SK-N-SH (cell line): ENCODE results near the gene BCL6B. TPM values are rescaled to one million over a fixed set of nuclear protein-coding genes. Genes with fewer than 3 reads are reported as not detected.

ENCODE experiments used
- CTCF ChIA-PET: fragments of 300-600, 350-600 bp; formaldehyde crosslinking; extraction: SDS; loops from one replicate; lab custom pipeline; 2021; lab: Yijun Ruan, JAX
- POLR2A ChIA-PET: fragments of 350-600 bp; sonication (Branson Sonifier 250); formaldehyde crosslinking; extraction: SDS; loops from one replicate; lab custom pipeline; 2020; ENCODE audit warnings: antibody characterized with exemption, inconsistent platforms; lab: Yijun Ruan, JAX
- DNase-seq: peaks from one replicate; pipeline ENCODE4 v3.0.0; 2012
- H2AFZ ChIP-seq: fragments of 200-600 bp; sonication (generic); 2 replicates; pipeline ENCODE4 v1.8.1; 2016; ENCODE audit warnings: antibody characterized with exemption, mild to moderate bottlenecking, low read depth
- H3F3A ChIP-seq: fragments of 200-600 bp; sonication (generic); replicated peaks from 2 replicates; pipeline ENCODE3; 2016; ENCODE audit warnings: antibody characterized with exemption, mild to moderate bottlenecking; ENCODE audit not compliant: insufficient read depth
- H3K27ac ChIP-seq, 2 experiments: fragments of 200-500 bp in 1 of 2; fragments of 200-600 bp in 1 of 2; sonication (Bioruptor generic) in 1 of 2; sonication (generic), shearing (Covaris generic) in 1 of 2; 2 replicates each; pipeline versions ENCODE4 v1.5.1 to v1.6.1; 2014 to 2016; ENCODE audit warnings: low read depth in 2 of 2, inconsistent platforms in 1 of 2, low read length in 1 of 2, mild to moderate bottlenecking in 1 of 2, mixed read lengths in 1 of 2
- H3K27me3 ChIP-seq: fragments of 200-600 bp; sonication (generic), shearing (Covaris generic); 2 replicates; pipeline ENCODE4 v1.6.1; 2016; ENCODE audit warnings: mixed run types; ENCODE audit not compliant: insufficient read depth
- H3K36me3 ChIP-seq, 2 experiments: fragments of 200-500 bp in 1 of 2; fragments of 200-600 bp in 1 of 2; sonication (Bioruptor generic) in 1 of 2; sonication (generic) in 1 of 2; replicated peaks in 1 of 2; 2 replicates each; pipeline versions ENCODE3 to v1.5.1; 2014 to 2016; ENCODE audit warnings: low read length in 1 of 2, mild to moderate bottlenecking in 1 of 2; ENCODE audit not compliant: insufficient read depth in 2 of 2, control insufficient read depth in 1 of 2
- H3K4me1 ChIP-seq, 2 experiments: fragments of 200-500 bp in 1 of 2; fragments of 200-600 bp in 1 of 2; sonication (Bioruptor generic) in 1 of 2; sonication (generic), shearing (Covaris generic) in 1 of 2; 2 replicates each; pipeline versions ENCODE4 v1.5.1 to v1.6.1; 2014 to 2016; ENCODE audit warnings: low read depth in 1 of 2, low read length in 1 of 2, mixed run types in 1 of 2; ENCODE audit not compliant: insufficient read depth in 2 of 2, control insufficient read depth in 1 of 2
- H3K4me2 ChIP-seq: fragments of 200-600 bp; sonication (generic), shearing (Covaris generic); 2 replicates; pipeline ENCODE4 v1.6.1; 2017; ENCODE audit warnings: mixed run types
- H3K4me3 ChIP-seq, 2 experiments: fragments of 200-500 bp in 1 of 2; fragments of 200-600 bp in 1 of 2; sonication (Bioruptor generic) in 1 of 2; sonication (generic), shearing (Covaris generic) in 1 of 2; 2 replicates each; pipeline versions ENCODE4 v1.5.1 to v1.8.1; 2014 to 2016; ENCODE audit warnings: low read depth in 2 of 2, inconsistent platforms in 1 of 2, low read length in 1 of 2, mild to moderate bottlenecking in 1 of 2, mixed read lengths in 1 of 2, moderate library complexity in 1 of 2
- H3K79me2 ChIP-seq: fragments of 200-600 bp; sonication (generic); 2 replicates; pipeline ENCODE4 v1.8.1; 2017; ENCODE audit warnings: mild to moderate bottlenecking; ENCODE audit not compliant: insufficient read depth
- H3K9ac ChIP-seq: fragments of 200-600 bp; sonication (generic); 2 replicates; pipeline ENCODE4 v1.6.1; 2017; ENCODE audit warnings: mixed run types
- H3K9me2 ChIP-seq: fragments of 200-600 bp; sonication (generic); 2 replicates; pipeline ENCODE4 v1.6.1; 2017; ENCODE audit warnings: mixed run types
- H3K9me3 ChIP-seq: fragments of 200-600 bp; sonication (generic); 2 replicates; pipeline ENCODE4 v1.6.1; 2017; ENCODE audit warnings: mixed run types, mild to moderate bottlenecking, moderate library complexity
- H4K20me1 ChIP-seq: fragments of 200-600 bp; sonication (generic); 2 replicates; pipeline ENCODE4 v1.6.1; 2017; ENCODE audit warnings: mild to moderate bottlenecking, mixed run types; ENCODE audit not compliant: insufficient read depth
- ELF1 ChIP-seq: IDR thresholded peaks from 2 replicates; pipeline ENCODE4 v1.4.0; 2012
- EZH2phosphoT487 ChIP-seq: fragments of 200-600 bp; sonication (generic); IDR thresholded peaks from 2 replicates; pipeline ENCODE4 v1.6.1; 2017; ENCODE audit warnings: low read depth, mixed run types, mild to moderate bottlenecking, antibody characterized with exemption, moderate library complexity, borderline replicate concordance
- FOSL2 ChIP-seq: IDR thresholded peaks from 2 replicates; pipeline ENCODE4 v1.4.0; 2012; ENCODE audit warnings: low read depth, mild to moderate bottlenecking, moderate library complexity, borderline replicate concordance
- MEF2A ChIP-seq: IDR thresholded peaks from 2 replicates; pipeline ENCODE4 v1.4.0; 2012; ENCODE audit warnings: low read depth, borderline replicate concordance
- NFIC ChIP-seq: IDR thresholded peaks from 2 replicates; pipeline ENCODE4 v1.4.0; 2012; ENCODE audit warnings: borderline replicate concordance
- RCOR1 ChIP-seq: fragments of 150-350 bp; IDR thresholded peaks from 2 replicates; pipeline ENCODE4 v1.6.1; 2017; ENCODE audit warnings: antibody characterized with exemption, low read length
- TAF1 ChIP-seq: IDR thresholded peaks from 2 replicates; pipeline ENCODE4 v1.6.1; 2012; ENCODE audit warnings: low read depth, mild to moderate bottlenecking, low read length, moderate library complexity, borderline replicate concordance
- USF2 ChIP-seq: fragments of 150-350 bp; IDR thresholded peaks from 2 replicates; pipeline ENCODE4 v1.6.1; 2017; ENCODE audit warnings: antibody characterized with exemption, low read length, low read depth, borderline replicate concordance
- YY1 ChIP-seq: IDR thresholded peaks from 2 replicates; pipeline ENCODE4 v1.4.0; 2012; ENCODE audit warnings: low read depth, mild to moderate bottlenecking
- ZBTB33 ChIP-seq: IDR thresholded peaks from 2 replicates; pipeline ENCODE4 v1.4.0; 2012; ENCODE audit warnings: low read depth, borderline replicate concordance
- WGBS: methylation state at CpG from one replicate; pipeline ENCODE4 v1.1.6; 2017; ENCODE audit warnings: low lambda C conversion rate; 5-methylcytosine and 5-hydroxymethylcytosine counted together
- polyA plus RNA-seq, 3 experiments: library from polyadenylated mRNA; depleted of rRNA; stranded (reverse); fragments of >200 nt; gene quantifications; 2 replicates each; pipeline ENCODE4 v1.2.3, GENCODE V29; 2012
- TF ChIP-seq, protein P1 (sequence below): fragments of 200-600 bp; sonication (generic); IDR thresholded peaks from 2 replicates; pipeline ENCODE4 v1.6.1; 2017; ENCODE audit warnings: antibody characterized with exemption, mild to moderate bottlenecking, moderate library complexity
- TF ChIP-seq, protein P2 (sequence below): IDR thresholded peaks from 2 replicates; pipeline ENCODE4 v1.4.0; 2012; ENCODE audit warnings: low read depth, borderline replicate concordance

The BCL6B gene
- polyA plus RNA-seq, 1 of the 3 experiments (the other 2 are of a cell fraction) = 0.02 TPM

DNA sequence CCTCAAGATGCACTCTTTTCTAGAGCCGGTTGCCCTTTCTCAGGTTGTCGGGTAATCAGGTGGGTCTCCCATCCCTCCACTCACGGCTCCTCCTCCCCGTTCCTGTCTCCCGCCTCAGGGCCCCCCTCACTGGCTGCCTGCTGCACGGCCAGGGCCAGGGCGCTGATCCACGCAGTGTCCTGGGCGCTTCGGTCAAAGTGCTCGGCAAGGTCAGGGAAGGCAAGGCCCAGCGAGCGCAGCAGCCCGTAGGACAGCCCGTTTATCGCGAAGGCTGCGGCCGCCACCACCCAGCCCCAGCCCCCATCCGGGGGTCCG is 20.3 kb downstream of the BCL6B start:
- Histone ChIP-seq H3K79me2 (no peaks in the 10 kb centered on the region), H3K9ac (no peak overlapping the region), H3K4me2 (peak overlapping the region; percentile 78), H3K27me3 (peaks cover 27% of the 10 kb centered on the region; the same call in 1 of the 2 replicates), H3K9me2 (no peaks in the 10 kb centered on the region), H3K27ac (no peak overlapping the region), H3K4me1 (peaks cover 0 to 22% of the 10 kb centered on the region in 2 experiments; a peak in 1 of 4 replicates), H3K36me3 (no peaks in the 10 kb centered on the region), H3F3A (peaks cover 6% of the 10 kb centered on the region), H3K4me3 (peak overlapping the region; percentile 40 to 51; a peak in 3 of 4 replicates), H2AFZ (peak overlapping the region; percentile 63; the same call in 1 of the 2 replicates), H3K9me3 (no peaks in the 10 kb centered on the region), H4K20me1 (no peaks in the 10 kb centered on the region)
- ChIA-PET POLR2A (no interaction called here), CTCF (interaction anchor here (1.1 to 20.1 kb wide), 5 partner anchors 9 to 253 kb away, joined by 3 to 502 read pairs (median 7); partner anchors contain the start of gene ASGR1)
- 20% methylated on average over 18 of the region's 21 CpGs for WGBS
- TF ChIP-seq TAF1 (no peak), YY1 (no peak), EZH2phosphoT487 (no peak), MEF2A (no peak), USF2 (no peak)
- TF ChIP-seq, protein P1, sequence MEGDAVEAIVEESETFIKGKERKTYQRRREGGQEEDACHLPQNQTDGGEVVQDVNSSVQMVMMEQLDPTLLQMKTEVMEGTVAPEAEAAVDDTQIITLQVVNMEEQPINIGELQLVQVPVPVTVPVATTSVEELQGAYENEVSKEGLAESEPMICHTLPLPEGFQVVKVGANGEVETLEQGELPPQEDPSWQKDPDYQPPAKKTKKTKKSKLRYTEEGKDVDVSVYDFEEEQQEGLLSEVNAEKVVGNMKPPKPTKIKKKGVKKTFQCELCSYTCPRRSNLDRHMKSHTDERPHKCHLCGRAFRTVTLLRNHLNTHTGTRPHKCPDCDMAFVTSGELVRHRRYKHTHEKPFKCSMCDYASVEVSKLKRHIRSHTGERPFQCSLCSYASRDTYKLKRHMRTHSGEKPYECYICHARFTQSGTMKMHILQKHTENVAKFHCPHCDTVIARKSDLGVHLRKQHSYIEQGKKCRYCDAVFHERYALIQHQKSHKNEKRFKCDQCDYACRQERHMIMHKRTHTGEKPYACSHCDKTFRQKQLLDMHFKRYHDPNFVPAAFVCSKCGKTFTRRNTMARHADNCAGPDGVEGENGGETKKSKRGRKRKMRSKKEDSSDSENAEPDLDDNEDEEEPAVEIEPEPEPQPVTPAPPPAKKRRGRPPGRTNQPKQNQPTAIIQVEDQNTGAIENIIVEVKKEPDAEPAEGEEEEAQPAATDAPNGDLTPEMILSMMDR = no peak
- DNase-seq = peak; percentile 60

GRCh38 chr17:7043497-7044198 is 20.8 kb downstream of the BCL6B start, which contains the start of gene SLC16A11:
SLC16A11 (minus strand) TSS chr17:7044092; CDS start chr17:7043513, 579 bp downstream.
- Histone ChIP-seq H3K9ac (no peak within 1 kb of the TSS), H4K20me1 (no peaks in the 10 kb centered on the region), H2AFZ (peak within 1 kb of the TSS; percentile 63; the same call in 1 of the 2 replicates), H3K27me3 (peaks cover 31% of the 10 kb centered on the region; the same call in 1 of the 2 replicates), H3K36me3 (no peaks in the 10 kb centered on the region), H3K9me2 (no peaks in the 10 kb centered on the region), H3K79me2 (no peaks in the 10 kb centered on the region), H3K27ac (no peak within 1 kb of the TSS), H3K4me1 (peaks cover 0 to 22% of the 10 kb centered on the region in 2 experiments; a peak in 1 of 4 replicates), H3K4me3 (peak within 1 kb of the TSS; percentile 40 to 51), H3K4me2 (peak within 1 kb of the TSS; percentile 78), H3K9me3 (no peaks in the 10 kb centered on the region), H3F3A (peaks cover 6% of the 10 kb centered on the region)
- DNase-seq = peak; percentile 75
- 27% methylated on average over 21 of the region's 58 CpGs for WGBS
- CTCF ChIA-PET = interaction anchor here (0.6 to 20.1 kb wide), 10 partner anchors 8 to 253 kb away, joined by 3 to 502 read pairs (median 12); partner anchors contain the start of genes ASGR1 and SLC16A13
- POLR2A ChIA-PET = interaction anchor here (1.5 kb wide), 1 partner anchor 8 kb away, joined by 3 read pairs; the partner anchor contains the start of gene SLC16A13
- no peak for TF ChIP-seq FOSL2
- TF ChIP-seq, protein P2, sequence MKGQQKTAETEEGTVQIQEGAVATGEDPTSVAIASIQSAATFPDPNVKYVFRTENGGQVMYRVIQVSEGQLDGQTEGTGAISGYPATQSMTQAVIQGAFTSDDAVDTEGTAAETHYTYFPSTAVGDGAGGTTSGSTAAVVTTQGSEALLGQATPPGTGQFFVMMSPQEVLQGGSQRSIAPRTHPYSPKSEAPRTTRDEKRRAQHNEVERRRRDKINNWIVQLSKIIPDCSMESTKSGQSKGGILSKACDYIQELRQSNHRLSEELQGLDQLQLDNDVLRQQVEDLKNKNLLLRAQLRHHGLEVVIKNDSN = no peak
- TF ChIP-seq ELF1 = no peak
- no peak for TF ChIP-seq RCOR1
- no peak for TF ChIP-seq ZBTB33
- no peak for TF ChIP-seq NFIC
- TF ChIP-seq, all 33 proteins: peak for 0
